HG03097 (cell line): ENCODE measurements around the gene CNTN1.
"Not testable (repeated sequence)": the region's sequence is repeated elsewhere in the genome, so short reads cannot be mapped to it uniquely, and the experiment has no call there.

Source experiments
- ATAC-seq: cut with Tn5 transposase; IDR thresholded peaks from one replicate; pipeline ENCODE4 v1.9.1; 2021; ENCODE audit not compliant: unreplicated experiment, low FRiP score

The CNTN1 gene

DNA sequence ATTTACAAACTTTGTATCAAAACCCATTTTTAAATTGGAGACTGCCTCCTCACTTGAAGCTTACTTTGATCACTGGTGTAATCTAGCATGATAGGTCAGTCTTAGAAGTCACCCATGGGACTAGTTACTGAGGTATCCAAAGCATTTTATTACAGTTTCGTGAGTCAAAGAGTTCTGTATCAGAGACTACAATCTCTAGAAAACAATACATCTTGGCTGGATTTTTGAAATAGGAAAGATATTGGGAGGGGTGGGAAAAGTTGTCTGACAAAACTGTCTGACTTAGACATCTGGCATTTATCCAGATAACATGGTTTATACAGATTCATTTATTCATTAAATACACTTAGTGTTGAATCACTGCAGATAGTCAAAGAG lies 322.4 kb downstream of the CNTN1 start:
- ATAC-seq, result no peak

DNA sequence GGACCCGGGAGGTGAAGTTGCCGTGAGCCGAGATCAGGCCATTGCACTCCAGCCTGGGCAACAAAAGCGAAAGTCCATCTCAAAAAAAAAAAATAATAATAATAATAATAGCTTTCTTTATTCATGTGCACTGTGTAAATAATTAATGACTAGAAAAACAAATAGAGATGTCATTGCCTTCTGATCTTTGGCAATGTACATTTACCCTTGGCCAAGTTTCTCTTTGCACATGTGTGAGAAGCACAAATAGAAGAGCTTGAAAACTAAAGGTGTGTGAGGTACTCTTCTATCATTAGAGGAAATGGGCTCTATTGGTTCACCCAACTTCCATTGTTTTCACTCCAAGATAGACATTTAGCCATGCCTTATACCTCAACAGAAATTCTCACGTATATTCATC lies 325.8 kb downstream of the CNTN1 start:
- no peak for ATAC-seq

DNA sequence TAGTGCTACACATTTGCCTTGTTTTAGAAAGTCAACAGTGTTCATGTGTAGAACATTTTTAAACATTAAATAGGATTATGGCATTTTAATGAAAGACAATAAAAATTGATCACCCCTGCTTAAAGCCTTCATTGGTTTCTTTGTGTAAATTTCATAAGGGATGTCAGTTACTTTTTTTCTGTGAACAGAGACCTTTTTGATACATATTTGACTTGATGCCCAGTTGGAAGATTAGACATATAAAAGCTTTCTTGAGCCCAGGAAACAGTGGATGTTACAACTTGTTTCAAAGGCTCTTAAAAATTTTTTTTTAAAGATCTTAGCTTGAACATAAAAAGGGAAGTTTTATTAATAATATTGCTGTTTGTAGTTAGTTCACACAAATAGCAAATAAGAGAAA lies 327.2 kb downstream of the CNTN1 start:
- no peak for ATAC-seq

DNA sequence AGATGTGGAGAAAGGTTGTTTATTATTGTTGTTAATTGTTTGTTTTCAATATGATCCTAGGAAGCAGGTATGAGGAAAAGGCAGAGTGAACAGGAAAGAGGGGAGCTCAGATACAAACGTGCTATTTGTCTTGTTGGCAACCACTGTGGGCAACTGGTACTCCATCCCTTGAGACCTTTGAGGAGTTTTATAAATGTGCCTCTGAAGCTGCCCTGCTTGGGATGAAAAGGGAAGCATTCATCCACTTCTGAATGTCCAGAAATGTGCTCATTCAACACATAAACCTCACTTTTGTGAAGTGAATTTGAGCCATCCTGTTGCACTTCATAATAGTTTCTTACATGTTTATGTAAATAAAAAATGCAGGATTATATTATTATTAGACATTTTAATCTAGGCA lies 331.6 kb downstream of the CNTN1 start:
- no peak for ATAC-seq

DNA sequence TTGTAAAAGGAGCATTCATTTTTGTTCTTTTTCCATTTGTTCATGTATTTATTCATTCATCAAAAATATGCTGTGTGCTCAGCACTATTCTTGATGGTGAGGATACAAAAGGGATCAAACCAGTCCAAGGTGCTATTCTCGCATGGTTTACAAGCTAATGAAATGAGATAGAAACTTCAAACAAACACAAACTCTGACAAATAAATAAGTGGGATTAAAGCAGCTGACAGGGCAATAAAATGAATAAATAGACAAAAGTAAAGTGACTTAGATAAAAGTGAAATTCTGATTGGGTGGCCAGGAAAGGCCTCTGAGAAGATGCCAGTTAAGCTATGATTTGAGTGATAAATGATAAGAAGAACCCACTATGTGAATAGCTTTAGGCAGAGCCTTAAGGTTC lies 333.9 kb downstream of the CNTN1 start:
- no peak for ATAC-seq

DNA sequence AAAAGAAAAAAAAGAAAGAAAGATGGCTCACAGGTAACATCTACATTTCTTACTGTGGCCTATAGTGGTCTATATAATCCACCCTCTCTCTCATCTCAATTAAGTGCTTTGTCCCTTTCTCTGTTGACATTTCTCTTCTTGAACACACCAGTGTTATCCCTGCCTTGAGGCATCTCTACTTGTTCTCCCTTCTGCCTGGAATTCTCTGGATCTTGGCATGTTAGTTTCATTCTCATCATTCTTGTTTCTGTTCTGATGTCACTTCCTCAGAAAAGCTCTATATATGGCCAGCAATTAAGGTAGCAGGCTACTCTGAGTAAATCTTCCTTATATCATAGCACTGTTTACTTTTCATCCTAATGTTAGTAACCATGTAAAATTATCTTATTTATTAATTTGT lies 340.1 kb downstream of the CNTN1 start:
- ATAC-seq, result no peak

DNA sequence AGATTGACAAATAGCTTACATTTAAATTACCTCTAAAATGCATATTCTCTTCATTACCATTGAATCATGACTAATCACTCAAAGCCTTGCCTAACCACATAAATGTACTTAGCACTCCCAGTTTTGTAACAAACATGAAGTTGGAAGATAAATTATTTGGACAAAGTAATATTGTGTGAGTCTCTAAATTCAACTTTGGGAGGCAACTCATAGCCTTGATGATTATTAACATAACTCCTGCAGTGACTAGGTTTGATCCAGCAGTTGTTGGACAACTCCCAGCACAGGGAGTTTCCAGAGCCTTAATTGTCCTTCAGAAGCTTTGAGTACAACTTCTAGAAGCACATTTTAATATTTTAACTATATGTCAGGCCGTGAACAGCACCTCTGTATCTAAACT lies 342.4 kb downstream of the CNTN1 start:
- ATAC-seq, result no peak

DNA sequence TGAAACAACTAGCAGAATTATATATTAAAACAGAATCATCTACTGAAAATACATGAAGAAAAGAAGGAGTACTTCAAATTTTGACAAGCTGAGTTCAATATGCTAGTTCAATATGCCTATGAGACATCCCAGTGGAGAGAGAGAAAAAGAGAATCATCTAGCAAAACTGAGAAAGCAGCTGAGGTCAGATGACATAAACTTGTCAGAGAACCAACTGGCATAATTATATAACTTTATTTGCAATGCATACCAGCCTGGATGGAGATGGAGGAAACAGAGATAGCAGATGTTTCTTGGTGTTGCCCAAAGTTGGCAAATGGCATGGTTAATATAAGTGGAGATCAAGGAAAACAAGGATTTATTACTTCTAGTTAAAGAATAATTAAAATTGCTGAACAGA lies 347.2 kb downstream of the CNTN1 start:
- ATAC-seq, result no peak

DNA sequence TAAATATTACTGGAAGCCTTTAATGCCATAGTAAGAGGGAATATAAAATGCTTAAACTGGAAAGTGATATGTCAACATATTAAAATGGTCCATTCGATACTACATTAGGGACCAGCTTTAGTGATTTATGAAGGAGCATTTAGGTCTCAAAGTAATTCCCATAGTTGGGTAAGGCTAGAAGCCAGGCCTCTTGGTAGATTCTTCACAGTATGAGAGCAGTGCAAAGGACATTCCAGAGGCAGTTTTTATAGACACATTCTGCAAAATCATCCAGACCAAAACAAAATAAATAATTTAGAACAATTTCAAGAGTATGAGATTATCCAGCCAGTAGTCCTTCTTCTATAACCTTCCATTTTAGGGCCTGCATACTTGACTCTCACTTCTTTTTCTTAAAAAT lies 353.3 kb downstream of the CNTN1 start:
- no peak for ATAC-seq

DNA sequence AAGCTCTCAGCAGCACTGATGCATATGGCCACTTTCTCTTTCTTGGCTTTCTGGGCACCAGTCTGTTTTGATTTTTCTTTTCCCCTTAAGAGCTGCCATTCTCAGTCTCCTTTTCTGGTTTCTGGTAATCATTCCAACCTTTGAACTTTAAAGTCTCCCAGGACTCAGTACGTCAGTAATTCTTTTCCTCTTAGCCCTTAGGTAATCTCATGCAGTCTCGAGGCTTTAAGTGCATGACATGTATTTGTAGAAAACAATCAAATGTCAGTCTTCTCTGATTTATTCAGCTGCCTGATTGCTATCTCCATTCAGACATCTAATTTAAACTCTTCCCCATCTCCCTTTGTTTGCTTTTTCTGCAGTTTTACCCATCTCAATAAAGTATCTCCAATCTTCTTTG lies 356.8 kb downstream of the CNTN1 start:
- no peak for ATAC-seq

DNA sequence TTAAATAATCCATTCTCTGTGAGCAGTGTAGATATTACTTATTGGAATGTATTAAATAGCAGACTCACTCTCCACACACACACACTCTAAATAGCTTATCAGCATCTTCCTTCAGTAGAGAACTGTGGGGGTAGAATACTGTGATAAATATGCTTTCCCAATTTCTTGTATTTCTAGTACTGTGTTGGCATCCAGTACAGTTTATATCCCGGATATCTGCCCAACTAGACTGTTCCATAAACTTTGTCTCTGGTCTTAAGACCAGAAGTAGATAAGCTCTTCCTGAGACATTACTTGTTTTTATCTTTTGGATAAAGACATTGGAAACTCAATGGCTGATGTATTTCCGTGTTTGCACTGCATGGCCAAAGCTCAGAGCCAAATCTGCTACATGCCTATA lies 359.7 kb downstream of the CNTN1 start:
- no peak for ATAC-seq

DNA sequence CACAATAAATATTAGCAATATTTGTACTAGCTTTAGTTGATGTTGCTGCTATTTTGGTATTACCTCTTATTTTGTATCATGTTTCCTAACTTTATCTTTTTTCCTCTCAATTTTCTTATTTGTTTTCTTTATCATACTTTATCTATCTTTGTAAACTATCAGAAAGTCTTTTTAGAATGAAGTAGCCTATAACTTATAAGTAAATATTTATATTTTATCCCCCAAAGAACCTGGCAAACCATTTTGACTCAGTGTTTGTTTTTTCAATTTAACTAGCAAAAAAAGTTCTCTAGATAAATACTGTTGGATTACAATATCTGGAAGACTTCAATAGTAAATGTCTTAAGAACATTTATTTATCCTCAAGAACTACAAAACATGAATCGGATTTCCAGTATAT lies 360.2 kb downstream of the CNTN1 start:
- ATAC-seq, result no peak

DNA sequence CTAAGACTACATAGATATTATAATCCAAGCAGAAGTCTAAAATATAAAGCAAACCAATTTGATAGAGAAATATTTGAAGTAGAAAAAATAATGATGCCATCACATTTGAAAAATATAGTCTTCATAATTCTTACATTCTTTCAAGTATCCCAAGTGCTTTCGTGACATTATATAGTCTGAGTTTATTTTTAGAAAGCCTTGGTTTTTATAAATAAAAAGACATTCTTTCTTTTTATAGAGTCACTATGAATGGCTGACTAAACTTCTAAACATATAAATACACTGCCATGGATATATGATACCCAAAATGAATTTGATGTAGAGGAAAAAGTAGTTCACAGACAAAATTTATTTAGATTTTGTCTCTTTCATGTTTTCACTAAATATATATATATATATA lies 360.8 kb downstream of the CNTN1 start:
- ATAC-seq, result no peak

DNA sequence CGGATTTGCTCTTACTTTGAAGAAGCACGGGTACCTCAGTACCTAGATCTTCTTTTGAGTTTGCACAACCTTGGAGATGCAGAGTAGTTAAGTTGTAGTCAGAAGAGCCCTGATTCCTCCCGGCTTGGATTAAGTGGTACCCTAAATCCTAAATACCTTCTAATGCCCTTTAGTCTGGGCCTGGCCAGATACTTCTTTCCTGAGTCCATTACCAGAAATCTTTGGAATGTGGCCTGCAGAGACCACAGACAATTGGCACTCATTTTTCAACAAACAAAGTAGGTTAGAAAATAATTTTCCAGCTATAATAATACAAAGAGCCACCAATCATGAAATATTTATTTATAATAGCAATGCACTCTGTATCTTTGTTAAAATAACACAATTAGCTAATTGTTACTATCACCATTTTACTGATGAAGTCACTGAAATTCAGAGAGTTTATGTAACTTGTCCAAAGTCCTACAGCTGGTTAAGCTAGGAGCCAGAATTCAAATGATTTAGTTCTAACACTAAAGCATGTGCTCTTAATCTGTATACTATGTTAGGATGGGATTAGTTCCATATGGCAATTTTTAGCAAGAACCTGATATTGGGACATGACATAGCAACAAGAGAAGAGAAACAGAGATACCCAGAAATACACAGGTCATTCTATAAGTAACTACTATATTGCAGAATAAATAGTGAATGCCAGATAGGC lies 363.8 kb downstream of the CNTN1 start:
- no peak for ATAC-seq

DNA sequence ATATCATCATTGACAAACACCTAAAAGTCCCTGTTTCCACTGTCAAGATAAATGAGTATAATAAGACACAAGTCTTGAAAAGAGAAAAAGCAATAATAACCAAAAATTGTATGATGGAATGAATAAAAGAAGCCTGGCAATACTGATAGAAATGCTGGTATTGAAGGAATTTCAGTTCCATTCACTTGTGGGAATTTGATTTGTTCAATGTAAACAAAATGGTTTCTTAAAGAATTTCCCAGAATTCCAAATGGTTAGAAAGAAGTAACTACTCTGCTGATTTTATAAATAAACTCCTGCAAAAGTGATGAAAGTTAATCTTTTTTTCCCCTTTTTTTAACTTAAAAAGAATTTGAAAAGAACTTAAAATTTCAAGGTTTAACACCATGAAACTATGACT lies 366.0 kb downstream of the CNTN1 start:
- no peak for ATAC-seq

DNA sequence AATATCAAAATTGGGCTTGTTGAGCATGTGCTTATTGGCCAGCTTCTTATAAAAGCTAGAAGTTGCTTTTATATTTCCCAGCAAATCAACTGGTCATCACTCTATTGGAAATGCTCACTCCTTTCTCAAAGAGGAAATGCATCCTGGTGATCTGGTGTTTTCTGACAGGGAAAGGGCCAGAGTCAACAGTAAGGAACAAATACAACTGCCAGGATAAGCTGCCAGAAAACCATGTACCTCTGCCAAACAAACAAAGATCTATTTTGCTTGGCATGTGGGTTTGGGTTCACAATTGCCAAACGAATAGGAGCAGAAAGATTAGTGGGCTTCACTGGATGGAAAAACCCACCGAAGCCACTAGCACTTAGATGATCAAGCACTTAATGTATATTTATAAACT lies 369.0 kb downstream of the CNTN1 start:
- no peak for ATAC-seq

DNA sequence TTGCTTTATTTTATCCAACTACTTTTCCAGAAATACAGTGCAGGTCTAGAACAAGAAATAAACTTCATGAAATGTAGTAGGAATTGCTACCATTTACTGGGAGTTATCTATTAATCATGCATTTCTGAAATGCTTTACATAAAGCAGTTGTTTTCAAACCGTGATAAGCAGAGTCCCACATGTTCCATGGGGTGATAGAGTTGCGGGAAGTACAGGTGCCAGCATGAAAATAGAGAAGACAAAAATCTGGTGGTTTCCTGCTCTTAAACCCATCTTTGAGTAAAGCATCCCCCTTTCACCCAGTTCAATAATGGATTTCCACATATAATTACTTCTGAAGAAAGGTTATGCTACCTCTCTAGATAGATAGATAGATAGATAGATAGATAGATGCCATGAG lies 372.2 kb downstream of the CNTN1 start:
- ATAC-seq, result no peak

DNA sequence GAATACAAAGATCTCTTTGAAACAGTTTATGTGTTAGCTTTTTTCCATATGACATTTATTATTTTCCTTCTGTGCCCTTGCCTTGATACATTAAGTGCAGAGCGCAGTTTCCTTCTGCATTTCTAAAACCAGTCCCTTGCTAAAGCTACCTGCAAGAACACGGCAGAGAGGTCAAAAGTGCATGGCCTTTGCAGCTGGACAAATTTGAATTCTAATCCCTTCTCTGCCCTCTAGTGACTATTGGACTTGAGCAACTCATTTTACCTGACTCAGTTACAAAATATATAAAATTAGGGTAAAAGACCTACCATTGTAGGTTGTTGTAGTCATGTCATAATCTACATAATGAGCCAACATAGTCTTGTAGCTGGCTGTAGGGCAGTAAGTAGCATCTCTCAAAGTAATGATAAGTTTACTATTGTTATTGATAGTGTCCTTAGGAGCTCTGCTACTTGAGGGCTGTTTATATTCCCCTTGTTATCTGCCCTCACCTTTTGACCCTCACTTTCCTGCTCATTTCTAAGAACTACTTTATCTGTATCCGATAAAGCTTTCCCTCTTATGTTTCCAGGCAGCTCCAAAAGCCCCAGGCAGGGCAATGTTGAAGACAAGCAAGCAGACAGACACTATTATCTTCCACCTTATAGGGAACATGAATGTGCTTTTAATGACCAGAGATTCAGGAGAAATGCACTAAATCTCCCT lies 375.9 kb downstream of the CNTN1 start:
- no peak for ATAC-seq

DNA sequence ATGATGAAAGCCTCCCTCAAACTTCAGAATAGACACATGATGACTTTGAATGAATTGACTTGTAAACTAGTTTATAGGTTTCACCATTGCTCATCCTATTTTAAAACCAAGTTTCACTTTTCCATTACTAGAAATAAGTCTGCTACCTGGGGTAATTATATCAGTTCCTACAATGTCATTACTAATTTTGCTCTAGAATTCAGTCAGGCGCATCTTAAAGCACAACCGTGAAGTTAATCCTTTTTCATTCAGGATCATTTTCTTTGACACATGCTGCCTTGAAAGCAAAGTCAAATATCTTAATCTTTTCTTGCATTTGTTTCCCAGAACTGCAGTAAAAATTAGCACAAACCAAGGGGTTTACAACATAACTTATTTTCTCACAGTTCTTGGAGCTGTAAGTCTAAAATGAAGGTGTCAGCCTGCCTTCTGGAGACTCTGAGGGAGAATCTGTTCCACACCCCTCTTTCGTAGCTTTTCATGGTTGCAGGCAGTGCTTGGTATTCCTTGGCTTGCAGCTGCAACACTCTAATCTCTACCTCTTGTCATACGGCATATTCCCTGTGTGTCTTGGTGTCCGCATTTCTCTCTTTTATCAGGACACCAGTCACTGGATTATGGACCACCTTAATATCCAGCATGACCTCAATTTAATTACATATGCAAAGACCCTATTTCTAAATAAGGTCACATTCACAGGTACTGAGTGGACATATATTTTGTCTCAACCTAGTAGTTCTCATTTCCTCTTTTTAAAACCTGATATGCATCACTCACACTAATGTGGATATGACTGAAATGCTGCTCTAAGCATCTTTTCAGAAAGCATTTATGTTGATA lies 381.6 kb downstream of the CNTN1 start:
- ATAC-seq, result no peak

DNA sequence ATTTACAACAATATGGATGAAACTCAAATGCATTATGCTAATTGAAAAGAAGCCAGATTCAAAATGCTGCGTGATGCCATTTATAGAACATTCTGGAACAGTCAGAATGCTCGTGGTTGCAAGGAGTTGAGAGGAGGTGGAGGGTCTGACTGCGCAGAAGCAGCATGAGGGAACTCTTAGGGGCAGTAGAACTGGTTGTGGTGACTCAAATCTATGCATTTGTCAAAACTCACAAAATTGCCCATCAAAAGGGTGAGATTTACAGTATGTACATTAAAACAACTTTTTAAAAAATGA lies 382.2 kb downstream of the CNTN1 start:
- no peak for ATAC-seq

DNA sequence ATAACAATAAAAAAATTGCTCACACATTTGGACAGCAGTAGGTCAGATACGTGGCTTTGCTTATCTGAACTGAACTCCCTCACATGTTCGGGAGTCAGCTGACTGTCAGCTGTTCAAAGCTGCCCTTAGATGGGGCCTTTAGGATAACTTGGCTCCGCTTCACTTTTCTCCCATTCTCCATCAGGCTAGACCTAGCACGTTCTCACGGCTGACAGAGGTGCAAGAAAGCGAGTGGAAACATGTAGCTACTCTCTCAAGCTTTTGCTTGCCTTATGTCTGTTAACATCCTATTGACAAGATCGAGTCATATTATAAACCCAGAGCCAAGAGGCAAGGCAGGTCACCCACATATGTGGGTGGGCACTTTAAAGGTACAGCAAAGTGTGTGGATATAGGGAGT lies 383.9 kb downstream of the CNTN1 start:
- no peak for ATAC-seq

DNA sequence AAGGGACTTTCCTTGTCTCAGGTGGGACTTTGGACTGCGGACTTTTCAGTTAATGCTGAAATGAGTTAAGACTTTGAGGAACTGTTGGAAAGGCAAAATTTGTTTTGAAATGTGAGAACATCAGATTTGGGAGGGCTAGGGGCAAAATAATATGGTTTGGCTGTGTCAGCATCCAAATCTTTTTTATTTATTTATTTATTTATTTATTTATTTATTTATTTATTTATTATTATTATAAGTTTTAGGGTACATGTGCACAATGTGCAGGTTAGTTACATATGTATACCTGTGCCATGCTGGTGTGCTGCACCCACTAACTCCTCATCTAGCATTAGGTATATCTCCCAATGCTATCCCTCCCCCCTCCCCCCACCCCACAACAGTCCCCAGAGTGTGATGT lies 389.0 kb downstream of the CNTN1 start:
- not testable (repeated sequence) for ATAC-seq
